NT2/D1 (cell line): ENCODE measurements around the gene PHACTR1.

Source experiments
- SUZ12 ChIP-seq: IDR thresholded peaks from 2 replicates; pipeline ENCODE4 v1.6.1; 2011; ENCODE audit not compliant: insufficient read length, insufficient read depth; ENCODE audit errors: extremely low read depth
- YY1 ChIP-seq: IDR thresholded peaks from 2 replicates; pipeline ENCODE4 v1.6.1; 2011; ENCODE audit not compliant: insufficient read length, insufficient read depth
- ZNF274 ChIP-seq: IDR thresholded peaks from 2 replicates; pipeline ENCODE4 v1.6.1; 2011; ENCODE audit warnings: mild to moderate bottlenecking, low read depth, low read length

- TF ChIP-seq ZNF274 (no peak), YY1 (no peak), SUZ12 (no peak)
Observed at GRCh38 chr6:13280254-13280653, 563.7 kb downstream of the PHACTR1 start.
